ENCODE results near the gene LGI4. TPM values are rescaled to one million over a fixed set of nuclear protein-coding genes. Genes with fewer than 3 reads are reported as not detected.
"Not testable (repeated sequence)": the region's sequence is repeated elsewhere in the genome, so short reads cannot be mapped to it uniquely, and the experiment has no call there.

Gene LGI4
- total RNA-seq, 1 donor from 2014 or later, result 7.7 TPM

GRCh38 chr19:35107545-35107944 is 27.3 kb downstream of the LGI4 start:
- no peak for DNase-seq (ENCODE audit: low spot score)

GRCh38 chr19:35106898-35107541 is 27.8 kb downstream of the LGI4 start:
- no peak for DNase-seq (ENCODE audit: low spot score)

DNA sequence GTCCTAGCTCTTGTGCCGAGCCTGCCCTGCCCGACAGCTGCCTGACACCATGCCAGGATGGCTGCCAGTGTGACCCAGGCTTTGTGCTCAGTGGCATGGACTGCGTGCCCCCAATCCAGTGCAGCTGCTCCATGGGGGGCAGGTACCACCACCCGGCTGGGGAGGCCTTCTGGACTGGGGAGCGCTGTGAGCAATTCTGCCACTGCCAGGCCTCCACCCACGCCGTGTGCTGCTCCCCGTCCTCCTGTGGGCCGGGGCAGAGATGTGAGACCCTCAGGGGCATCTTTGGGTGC is 28.6 kb downstream of the LGI4 start:
- no peak for DNase-seq (ENCODE audit: low spot score)

GRCh38 chr19:35105411-35106290 is 29.2 kb downstream of the LGI4 start:
- no peak for DNase-seq (ENCODE audit: low spot score)

DNA sequence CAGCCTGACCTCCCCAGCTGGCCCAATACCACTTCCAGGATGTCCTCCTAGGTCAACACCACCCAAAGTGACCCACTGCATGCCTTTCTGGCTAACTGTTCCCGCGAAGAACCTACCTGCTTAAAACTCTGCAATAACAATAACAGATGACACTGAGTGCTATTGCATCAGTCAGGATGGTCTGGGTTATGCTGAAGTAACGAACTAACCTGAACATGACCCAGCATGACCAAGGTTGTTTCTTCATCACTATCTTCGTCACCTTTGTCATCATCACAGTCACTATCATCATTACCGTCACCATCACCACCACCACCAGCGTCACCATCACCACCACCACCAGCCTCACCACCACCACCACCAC is 29.8 kb downstream of the LGI4 start:
- no peak for DNase-seq (ENCODE audit: low spot score)

GRCh38 chr19:35104361-35104760 is 30.5 kb downstream of the LGI4 start:
- no peak for DNase-seq (ENCODE audit: low spot score)

GRCh38 chr19:35103614-35104013 is 31.2 kb downstream of the LGI4 start:
- DNase-seq (ENCODE audit: low spot score), result not testable (repeated sequence)

GRCh38 chr19:35101949-35102348 is 32.9 kb downstream of the LGI4 start:
- not testable (repeated sequence) for DNase-seq (ENCODE audit: low spot score)

DNA sequence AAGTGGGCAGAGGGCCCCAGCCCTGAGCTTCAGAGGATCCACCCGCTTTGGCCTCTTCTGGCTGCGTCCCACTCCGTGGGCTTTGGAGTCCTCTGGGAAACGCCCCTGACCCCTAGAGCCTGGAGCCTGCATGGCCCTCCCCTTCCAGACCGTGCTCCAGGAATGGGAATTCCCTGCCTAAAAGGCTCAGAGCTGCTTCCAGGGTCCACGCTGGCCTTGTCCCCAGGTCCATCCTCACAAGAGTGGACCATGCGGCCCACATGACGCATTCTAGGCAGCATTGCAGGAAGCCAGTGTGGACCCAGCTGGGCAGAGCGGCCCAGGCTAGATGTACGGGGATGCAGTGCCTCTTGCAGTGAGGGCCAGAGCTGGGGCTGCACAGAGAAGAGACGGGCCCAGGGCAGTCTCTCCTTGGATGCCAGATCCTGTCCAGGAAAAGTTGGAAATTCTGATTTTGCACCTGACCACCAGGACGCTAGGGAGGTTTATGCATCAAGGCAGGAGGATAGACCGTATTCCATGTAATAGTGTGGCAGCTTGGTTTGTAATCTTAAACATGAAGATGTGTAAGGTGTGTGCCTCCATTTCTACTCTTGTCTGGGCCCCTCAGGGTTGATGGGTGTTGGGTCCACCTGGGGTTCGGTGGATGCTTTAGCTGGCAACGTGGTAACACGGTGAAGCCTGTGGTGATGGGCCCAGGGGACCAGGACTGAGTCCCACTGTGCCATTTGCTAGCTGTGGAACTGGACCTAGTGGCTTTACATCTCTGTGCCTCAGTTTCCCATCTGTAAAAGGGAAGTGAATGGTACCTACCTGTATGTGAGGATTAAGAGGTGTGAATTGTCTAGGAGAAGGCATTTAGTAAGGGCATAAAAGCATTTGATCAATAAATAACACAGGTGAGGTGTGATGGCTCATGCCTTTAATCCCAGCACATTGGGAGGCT is 34.0 kb downstream of the LGI4 start:
- DNase-seq (ENCODE audit: low spot score), result no peak

DNA sequence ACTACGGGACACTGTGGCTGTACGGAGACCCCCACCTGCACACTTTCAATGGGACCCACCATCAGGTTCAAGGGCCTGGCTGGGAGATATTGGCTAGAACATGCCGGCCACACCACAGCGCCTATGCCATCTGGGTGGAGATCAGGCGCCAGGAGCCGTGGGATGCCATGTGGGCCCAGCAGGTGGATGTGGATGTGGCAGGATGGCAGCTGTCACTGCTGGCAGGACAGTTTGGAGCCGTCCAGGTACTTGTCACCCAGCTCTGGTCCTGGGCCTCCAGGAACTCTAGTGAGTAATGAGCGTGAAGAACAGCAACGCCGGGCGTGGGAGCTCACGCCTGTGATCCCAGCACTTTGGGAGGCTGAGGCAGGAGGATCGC is 35.0 kb downstream of the LGI4 start:
- DNase-seq (ENCODE audit: low spot score), result no peak

- DNase-seq (ENCODE audit: low spot score), result no peak
Measured at GRCh38 chr19:35099155-35099896, 35.5 kb downstream of the LGI4 start.

DNA sequence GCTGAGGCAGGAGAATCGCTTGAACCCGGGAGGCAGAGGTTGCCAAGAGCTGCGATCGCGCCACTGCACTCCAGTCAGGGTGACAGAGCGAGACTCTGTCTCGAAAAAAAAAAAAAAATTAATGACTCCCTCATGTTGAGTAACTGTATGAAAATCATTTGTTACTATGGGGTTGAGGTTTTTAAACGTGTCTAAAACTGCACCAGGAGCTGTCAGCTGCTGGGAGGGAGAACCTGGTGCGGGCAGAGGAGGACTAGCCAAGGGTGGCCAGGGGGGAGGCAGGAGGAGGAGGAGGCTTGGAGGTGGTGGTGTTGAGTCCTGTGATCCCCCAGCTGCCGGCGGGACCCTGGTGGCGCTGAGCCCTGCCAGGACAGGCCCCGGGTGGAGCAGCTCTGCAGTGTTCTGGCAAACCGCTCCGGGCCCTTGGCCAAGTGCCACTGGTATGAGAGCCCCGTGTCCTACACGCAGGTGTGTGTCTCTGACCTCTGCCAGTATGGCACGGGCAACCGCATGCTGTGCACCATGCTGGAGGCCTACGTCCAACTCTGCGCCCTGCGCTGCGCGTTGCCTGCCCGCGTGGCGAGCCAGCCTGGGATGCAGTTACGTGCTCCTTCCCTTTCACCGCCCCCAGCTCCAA is 36.3 kb downstream of the LGI4 start:
- DNase-seq (ENCODE audit: low spot score), result no peak

- no peak for DNase-seq (ENCODE audit: low spot score)
Measured at GRCh38 chr19:35095667-35096368, 39.0 kb downstream of the LGI4 start.

DNA sequence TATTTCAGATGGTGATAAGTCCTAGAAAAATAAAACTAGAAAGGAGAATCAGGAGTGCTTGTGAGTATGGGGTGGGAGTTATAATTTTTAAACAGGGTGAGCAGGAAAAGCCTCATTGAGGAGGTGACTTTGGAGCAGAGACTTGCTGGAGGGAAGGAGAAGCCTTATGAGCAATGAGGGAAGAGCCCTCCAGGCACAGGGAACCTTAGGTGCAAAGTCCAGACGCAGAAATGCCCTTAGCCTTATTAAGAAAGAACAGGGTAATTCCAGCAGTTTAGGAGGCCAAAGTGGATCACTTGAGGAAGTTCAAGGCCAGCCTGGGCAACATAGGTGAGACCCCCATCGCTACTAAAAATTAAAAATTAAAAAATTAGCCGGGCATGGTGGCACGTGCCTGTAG is 40.2 kb downstream of the LGI4 start:
- no peak for DNase-seq (ENCODE audit: low spot score)

DNA sequence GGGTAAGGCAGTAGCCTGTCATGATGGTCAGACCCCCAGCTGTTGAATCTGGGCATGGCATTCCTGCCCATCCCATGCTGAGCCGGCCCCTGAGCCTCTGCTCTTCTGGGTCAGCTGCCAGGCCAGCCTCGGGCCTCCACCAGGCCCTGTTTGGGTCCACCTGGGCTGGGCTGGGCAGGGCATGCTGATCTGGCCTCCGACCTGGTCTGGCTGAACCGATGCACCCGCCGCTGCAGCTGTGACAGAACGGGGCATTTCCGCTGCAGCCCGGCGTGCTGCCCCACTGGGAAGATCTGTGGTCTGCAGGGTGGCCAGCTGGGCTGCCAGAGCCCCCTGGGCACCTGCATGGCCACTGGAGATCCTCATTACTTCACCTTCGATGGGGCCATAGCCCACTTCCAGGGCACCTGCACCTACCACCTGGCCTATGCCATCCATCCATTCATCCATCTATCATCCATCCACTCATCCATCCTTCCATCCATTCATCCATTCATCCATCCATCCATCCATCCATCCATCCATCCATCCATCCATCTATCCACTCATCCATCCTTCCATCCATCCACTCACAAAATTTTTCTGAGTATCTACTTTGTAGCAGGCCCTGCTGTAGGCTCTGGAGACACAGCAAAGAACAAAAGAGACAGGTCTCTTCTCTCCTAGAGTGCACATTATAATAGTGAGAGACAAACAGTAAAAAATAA is 40.8 kb downstream of the LGI4 start:
- DNase-seq (ENCODE audit: low spot score), result no peak

DNA sequence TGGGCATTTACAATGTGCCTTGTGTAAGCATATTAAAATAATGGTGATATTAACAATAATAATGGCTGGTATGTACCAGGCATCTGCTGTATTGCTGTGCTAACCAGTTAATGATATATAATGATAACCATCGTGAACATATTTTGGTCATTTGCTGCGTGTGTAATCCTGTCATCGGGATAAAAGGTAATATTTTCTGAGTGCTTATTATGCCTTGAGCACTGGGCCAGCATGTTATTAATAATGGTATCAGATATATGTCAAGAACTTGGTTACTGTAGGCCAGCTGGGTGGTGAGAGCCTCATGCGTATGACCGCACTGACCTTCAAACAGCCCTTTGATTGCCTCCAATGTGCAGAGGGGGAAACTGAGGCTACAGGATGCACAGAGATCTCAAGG is 41.4 kb downstream of the LGI4 start:
- DNase-seq (ENCODE audit: low spot score), result no peak

DNA sequence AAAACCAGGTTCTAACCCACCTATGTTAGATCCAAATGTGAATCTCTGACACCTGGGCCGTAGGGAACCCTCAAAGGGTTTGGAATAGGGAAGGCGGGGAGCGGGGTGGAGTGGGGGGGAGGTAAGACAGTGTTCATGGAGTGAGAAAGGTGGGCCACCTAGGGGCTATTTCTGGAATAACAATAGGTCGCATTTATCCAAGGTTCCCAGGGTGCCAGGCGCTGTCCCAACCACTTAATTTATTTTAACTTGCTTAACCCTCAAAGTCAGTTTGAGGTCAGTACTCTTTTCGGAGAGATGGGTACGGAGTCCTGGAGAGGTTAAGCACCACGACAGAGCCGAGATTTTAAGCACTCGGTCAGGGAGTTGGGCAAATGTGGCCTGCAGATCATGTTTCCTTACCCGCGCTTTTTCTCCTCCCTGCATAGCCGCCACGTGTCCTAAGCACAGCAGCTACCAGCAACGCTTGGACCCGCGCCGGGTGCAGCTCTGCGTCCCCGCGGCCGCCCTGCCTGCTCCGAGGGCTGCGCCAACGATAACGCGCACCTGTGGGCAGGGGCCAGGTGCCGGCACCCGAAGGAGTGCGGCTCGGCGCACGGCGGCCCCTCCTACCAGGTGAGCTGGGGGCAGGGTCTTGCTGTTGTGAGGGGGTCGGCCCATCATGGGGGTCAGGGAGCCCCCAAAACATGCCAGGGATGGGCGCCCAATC is 44.2 kb downstream of the LGI4 start:
- no peak for DNase-seq (ENCODE audit: low spot score)

DNA sequence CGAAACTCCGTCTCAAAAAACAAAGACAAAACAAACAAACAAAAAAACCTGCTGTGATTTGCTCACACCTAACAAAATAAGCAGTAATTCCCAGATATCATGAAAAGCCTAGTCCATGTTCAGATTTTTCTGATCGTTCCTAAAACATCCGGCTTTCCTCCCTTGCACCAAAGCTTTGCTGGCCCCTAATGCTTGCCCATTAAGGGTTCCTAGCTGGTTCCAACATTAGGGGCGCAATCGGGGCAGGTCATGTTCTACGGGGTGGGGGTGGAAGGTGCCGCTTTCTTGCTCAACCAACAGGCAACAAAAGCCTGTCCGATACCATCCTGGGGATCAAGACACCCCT is 44.7 kb downstream of the LGI4 start:
- DNase-seq (ENCODE audit: low spot score), result no peak

- DNase-seq (ENCODE audit: low spot score), result no peak
Measured at GRCh38 chr19:35089554-35089953, 45.3 kb downstream of the LGI4 start.
